DND-41 (cell line): ENCODE measurements around the gene KIF20B.

Experiments
- EZH2 ChIP-seq: IDR thresholded peaks from 3 replicates; pipeline ENCODE4 v1.6.1; 2012; ENCODE audit warnings: borderline replicate concordance, low read depth, mild to moderate bottlenecking, moderate library complexity, low read length, inconsistent platforms; ENCODE audit not compliant: severe bottlenecking
- TF ChIP-seq, protein P1 (sequence below): IDR thresholded peaks from 2 replicates; pipeline ENCODE4 v1.5.1; 2012; ENCODE audit warnings: borderline replicate concordance, low read length, moderate library complexity, mild to moderate bottlenecking; ENCODE audit not compliant: poor library complexity, severe bottlenecking; ENCODE audit errors: extremely low read depth

- TF ChIP-seq, protein P1, sequence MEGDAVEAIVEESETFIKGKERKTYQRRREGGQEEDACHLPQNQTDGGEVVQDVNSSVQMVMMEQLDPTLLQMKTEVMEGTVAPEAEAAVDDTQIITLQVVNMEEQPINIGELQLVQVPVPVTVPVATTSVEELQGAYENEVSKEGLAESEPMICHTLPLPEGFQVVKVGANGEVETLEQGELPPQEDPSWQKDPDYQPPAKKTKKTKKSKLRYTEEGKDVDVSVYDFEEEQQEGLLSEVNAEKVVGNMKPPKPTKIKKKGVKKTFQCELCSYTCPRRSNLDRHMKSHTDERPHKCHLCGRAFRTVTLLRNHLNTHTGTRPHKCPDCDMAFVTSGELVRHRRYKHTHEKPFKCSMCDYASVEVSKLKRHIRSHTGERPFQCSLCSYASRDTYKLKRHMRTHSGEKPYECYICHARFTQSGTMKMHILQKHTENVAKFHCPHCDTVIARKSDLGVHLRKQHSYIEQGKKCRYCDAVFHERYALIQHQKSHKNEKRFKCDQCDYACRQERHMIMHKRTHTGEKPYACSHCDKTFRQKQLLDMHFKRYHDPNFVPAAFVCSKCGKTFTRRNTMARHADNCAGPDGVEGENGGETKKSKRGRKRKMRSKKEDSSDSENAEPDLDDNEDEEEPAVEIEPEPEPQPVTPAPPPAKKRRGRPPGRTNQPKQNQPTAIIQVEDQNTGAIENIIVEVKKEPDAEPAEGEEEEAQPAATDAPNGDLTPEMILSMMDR = no peak
- no peak for TF ChIP-seq EZH2
Measured at GRCh38 chr10:89651916-89652573, 49.3 kb upstream of the KIF20B start.
